HG02938 (cell line): ENCODE results near the gene IGF2BP2.
A peak's percentile ranks its signal among the peaks of the same experiment; 100 is the strongest.
"Not testable (repeated sequence)": the region's sequence is repeated elsewhere in the genome, so short reads cannot be mapped to it uniquely, and the experiment has no call there.

ENCODE experiments used
- ATAC-seq: cut with Tn5 transposase; IDR thresholded peaks from one replicate; pipeline ENCODE4 v1.9.1; 2021; ENCODE audit warnings: mild to moderate bottlenecking, moderate library complexity; ENCODE audit not compliant: unreplicated experiment

The IGF2BP2 gene

DNA sequence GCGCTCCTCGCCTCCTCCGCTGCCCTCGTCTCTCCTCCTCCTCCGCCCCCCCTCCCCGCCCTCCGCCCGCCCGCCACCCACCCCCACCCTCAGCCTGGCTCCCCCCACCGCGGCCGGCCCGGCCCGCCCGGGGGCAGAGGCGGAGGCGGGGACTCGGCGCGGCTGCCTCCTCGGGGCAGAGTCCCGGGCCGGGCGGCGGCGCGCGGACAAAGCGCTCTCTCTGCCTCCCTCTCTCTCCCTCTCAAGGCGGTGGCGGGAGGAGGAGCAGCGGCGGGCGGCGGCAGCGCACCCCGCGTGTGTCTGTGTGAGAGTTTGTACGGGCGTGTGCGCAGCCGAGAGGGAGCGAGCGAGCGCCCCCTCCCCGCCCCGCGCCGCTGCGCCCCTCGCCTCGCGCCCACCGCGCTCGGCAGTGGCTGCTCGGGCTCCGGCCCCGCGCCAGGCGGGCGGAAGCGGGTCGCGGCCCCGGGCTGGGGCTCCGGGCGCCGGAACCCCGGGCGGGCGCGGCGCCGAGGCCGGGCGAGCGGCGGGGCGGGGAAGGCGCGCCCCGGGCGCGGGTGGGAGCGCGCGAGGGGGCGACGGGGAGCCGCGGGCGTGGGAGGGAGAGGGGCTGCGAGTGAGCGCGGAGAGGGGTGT lies at the start of gene IGF2BP2:
IGF2BP2 (minus strand) TSS at position 37 of the 633 bp plus-strand sequence. CDS start 82 bp downstream, outside the sequence.
- ATAC-seq, result peak; percentile 60

DNA sequence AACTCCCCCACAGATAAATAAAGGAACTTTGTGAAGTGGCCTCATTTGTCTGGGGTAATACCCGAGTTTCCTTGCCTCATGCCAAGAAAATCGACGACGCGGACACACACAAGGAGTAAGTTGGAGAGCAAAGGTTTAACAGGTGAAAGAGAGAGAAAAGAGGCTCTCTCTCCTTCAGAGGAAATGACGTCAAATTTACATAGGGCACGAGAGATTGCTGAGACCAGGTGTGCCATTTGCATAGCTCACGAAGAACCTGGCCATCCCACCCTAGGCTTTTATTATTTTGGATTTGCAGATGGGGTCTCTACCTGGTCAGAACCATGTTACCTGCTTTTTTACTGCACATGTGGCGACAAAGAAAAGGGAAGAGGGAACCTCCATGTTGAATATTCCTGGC lies 49.3 kb upstream of the IGF2BP2 start:
- ATAC-seq, result no peak

DNA sequence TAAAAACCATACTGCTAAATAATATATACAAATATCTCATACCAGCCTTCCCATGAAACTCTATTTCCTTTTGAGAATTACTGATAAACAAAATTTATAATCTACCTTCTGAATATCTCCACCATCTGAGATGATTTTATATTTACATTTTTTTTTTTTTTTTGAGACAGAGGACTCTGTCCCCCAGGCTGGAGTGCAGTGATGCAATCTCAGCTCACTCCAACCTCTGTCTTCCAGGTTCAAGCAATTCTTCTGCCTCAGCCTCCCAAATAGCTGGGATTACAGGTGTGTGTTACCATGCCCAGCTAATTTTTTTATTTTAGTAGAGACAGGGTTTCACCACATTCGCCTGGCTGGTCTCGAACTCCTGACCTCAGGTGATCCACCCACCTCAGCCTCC lies 42.8 kb upstream of the IGF2BP2 start:
- no peak for ATAC-seq

DNA sequence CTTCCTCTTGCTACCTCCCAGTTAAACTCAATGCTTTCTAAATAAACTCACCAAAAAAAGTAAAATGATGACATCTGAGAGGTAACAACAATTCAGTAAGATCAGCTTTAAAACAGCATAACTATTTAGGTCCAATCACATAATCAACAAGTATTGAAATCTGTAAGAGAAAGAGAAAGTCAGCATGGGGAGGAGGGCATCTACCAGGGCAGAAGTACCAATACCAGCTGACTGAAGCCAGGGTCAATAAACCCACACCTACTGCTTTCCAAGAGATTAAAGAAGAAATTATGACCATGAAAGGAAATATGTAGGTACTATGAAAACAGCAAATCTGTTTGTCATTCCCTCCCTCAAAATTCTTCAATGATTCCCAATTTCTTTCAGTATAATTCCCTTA lies 42.2 kb upstream of the IGF2BP2 start:
- no peak for ATAC-seq

DNA sequence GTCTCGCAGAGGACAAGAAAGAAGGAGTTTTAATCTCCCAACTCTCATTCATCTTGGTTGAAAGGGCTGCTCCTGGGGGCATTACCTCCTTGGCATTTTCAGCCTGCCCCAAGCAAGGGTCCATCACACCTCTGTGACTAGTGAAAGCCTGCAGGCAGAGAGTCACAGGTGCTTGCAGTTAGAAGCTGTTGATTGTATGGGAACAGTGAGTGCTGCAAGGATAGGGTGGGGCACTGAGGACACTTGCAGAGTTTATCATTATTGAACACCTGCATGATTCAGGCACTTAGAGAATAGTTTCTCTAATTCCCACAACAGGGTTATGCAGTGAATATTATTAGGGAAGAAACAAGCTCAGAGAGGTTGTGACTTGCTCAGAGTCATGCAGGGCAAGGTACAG lies 41.7 kb upstream of the IGF2BP2 start:
- no peak for ATAC-seq

DNA sequence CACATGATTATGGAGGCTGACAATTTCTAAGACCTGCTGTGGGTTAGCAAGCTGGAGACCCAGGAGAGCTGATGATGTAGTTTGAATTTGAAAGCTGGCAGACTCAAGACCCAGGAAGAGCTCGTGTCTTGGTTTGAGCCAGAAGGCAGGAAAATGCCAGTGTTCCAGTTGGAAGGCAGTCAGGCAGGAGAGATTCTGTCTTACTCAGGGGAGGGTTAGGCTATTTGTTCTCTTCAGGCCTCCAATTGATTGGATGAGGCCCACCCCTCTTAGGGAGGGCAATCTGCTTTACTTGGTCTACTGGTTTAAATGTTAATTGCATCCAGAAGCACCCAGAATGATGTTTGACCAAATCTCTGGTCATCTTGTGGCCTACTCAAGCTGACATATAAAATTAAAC lies 40.4 kb upstream of the IGF2BP2 start:
- ATAC-seq, result no peak

DNA sequence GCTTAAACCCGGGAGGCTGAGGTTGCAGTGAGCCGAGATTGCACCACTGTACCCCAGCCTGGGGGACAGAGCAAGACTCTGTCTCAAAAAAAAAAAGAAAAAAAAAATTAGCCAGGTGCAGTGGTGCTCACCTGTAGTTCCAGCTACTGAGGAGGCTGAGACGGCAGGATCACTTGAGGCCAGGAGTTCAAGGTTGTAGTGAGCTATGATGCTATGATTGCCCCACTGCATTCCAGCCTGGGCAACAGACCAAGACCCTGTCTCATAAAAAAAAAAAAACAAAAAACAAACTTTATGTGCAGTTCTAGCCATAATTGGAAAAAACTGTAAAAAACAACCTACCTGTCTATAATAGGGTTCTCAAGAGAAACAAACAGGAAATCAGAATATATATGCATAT lies 39.9 kb upstream of the IGF2BP2 start:
- ATAC-seq, result no peak

DNA sequence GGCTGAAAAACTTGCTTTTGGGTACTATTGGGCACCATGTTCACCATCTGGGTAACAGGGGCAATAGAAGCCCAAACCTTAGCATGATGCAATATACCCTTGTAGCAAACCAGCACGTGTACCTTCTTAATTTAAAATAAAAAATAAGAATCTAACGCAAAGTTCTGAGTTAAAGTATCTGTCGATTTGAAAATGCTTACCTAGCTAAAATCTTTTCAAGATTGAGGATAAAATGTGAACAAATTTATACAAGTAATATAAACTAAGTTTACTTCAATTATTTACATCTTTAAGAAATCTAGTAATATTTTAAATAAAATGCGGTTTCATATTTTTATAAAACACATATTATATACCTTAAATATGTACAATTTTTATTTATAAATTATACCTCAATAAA lies 38.1 kb upstream of the IGF2BP2 start:
- ATAC-seq, result no peak

DNA sequence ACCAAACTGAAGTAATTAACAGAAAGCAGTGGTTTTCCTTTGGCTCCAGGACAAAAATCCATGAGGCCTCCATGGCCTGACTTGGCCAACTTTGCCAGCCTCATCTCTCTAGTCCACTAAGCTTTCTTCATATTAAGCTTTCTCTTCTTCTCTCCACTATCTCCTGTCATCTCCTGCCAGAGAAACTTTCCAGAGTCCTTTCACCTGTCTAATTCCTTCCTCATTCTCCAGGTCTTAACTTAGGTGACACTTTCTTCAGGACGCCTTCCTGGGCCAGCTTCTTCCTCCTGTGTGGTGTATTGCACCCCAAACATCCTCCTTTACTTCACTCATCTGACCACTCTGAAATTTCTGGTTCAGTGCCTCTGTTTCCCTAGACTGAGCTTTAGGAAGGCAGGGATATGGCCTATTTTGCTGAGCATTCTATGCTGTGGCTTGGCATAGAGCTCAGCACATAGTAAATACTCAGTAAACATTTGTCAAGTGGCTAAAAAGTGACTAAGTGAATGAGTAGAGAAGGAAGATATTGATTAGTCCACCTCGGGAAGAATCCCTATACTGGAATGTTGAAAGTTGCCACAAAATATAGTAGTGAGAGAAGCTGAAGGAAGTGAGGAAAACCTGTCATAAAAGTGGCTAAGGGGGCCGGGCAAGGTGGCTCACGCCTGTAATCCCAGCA lies 34.6 kb upstream of the IGF2BP2 start:
- no peak for ATAC-seq

DNA sequence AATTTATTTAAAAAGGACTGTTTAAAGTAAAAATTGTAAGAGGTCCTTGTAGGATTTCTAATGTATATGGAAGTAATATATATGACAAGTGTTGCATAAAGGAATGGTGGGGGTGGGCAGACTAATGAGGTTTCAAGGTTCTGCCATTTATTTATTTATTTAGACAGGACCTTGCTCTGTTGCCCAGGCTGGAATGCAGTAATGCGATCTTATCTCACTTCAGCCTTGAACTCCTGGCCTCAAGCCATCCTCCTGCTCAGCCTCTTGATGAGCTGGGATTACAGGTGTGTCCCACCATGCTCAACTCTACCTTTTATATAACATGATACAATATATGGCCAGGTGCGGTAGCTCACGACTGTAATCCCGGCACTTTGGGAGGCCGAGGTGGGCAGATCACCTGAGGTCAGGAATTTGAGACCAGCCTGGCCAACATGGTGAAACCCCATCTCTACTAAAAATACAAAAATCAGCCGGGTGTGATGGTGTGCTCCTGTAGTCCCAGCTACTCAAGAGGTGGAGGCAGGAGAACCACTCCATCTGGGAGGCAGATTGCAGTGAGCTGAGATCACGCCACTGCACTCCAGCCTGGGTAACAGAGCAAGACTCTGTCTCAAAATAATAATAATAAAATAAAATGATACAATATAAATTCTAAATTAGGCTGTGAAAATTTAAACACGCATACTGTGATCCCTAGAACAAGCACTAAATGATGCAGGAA lies 33.8 kb upstream of the IGF2BP2 start:
- no peak for ATAC-seq

DNA sequence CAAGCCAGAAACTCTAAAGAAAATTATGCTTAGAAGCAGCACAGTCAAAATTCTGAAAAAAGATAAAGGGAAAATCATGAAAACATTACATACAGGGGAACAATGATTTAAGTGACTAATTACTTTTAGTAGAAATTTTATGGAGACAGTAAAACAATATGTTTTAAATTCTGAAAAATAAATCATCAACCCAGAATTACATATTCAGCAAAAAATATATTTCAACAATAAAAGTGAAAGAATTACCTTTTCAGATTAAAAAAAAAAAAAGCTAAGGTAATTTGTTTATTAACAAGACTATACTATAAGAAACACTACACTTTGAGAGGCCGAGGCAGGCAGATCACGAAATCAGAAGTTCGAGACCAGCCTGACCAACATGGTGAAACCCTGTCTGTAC lies 32.4 kb upstream of the IGF2BP2 start:
- no peak for ATAC-seq

DNA sequence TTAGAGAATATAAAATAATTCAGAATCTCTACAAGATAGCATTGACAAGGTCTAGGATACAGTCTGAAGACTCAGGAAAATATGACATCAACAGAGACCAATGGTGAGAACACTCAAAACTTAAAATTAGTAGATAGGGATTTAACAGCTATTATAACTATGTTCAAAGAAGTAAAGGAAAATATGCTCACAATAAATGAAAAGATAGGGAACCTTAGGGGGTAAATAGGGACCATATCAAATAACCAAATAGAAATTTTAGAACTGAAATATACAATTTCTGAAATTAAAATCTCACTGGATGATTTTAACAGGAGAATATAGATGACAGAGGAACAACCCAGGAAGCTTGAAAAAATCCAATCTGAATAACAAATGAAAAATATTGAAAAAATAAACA lies 31.8 kb upstream of the IGF2BP2 start:
- no peak for ATAC-seq

DNA sequence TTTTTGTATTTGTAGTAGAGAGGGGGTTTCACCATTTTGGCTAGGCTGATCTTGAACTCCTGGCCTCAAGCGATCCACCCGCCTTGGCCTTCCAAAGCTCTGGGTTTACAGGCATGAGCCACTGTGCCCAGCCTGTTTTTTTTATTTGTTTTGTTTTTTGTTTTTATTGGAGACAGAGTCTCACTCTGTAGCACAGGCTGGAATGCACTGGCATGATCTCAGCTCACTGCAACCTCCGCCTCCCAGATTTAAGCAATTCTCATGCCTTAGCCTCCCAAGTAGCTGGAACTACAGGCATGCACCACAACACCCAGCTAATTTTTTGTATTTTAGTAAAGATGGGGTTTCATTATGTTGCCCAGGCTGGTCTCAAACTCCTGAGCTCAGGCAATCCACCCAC lies 28.9 kb upstream of the IGF2BP2 start:
- ATAC-seq, result not testable (repeated sequence)

DNA sequence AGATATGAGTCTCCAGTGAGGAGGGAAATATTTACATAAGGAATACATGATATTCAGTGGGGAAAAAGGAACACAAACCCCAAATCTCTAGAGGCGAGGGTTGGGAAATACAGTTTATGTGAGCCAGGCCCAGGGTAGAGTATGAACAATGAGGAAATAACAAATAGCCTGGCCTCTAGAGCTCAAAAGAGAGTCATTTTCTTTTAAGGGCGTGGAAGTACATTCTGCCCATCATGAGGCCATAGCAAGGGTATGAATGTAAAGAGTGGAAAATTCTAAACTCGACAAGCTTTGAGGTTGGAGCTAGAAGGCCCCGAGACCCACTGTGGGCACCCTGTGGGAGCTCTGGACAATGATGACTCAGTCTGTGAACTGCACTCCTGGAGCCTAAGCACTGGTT lies 27.8 kb upstream of the IGF2BP2 start:
- no peak for ATAC-seq

DNA sequence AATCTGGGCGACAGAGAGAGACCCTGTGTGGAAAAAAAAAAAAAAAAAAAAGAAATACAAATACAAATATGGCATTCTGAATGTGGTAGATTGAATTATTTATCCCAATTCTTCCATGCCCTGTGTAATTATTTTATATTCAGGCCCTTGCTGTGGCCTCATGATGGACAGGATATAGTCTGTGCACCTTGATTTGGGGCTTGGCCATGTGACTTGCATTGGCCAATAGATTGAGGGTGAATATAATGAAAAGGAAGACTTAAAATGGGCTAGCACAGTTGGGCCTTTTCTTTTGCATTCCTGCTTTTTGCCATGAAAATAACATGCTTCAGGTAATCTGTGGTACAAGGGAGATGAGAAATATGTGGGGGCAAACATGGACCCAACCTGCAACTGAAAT lies 27.1 kb upstream of the IGF2BP2 start:
- ATAC-seq, result no peak

DNA sequence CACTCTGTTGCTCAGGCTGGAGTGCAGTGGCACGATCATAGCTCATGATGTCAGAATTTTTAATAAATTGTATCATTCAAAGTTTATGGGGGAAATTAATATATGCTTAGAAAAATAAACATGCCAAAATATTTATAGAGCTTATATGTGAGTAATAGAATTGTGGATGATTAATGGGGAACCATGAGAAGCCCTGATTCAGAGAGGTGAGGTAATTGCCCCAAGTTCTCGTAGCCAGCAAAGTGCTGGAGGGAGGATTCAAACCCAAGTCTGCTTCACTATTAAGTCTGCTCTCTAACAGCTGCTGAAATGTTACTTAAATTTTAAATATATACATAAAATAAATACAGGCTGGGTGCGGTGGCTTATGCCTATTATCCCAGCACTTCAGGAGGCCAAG lies 26.2 kb upstream of the IGF2BP2 start:
- no peak for ATAC-seq

DNA sequence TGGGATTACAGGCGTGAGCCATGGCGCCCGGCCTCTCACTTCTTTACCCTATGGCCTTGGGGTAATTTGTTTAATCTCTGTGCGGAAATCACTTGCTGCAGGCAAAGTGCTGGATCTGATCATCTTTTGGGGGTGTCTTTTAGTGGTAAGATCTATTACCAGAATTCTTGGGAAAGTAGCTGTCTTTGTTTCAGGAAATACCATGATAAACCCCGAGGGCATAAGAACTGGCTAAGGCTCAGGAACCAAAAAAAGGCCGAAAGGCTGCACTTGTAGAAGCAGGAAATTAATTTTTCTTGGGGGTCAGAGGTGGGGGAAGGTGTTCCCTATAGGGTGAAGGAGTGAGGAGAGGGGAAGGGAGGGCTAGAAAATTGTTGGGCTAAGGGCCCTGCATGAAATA lies 22.7 kb upstream of the IGF2BP2 start:
- ATAC-seq, result no peak

DNA sequence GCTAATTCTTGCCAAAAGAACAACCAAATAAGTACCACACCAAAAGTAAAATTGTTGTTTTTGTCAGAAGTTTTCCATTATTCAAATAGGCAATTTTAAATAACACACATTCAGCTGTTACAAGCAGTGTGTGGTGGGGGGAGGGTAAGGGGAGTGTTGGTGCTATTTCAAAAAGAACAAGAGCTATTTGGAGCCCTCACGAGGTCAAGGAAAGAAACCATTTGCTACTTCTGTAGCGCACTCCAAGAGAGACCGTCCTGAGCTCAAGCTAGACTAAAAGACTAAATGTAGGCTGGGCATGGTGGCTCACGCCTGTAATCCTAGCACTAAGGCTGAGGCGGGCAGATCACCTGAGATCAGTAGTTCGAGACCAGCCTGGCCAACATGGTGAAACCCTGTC lies 21.2 kb upstream of the IGF2BP2 start:
- ATAC-seq, result no peak

DNA sequence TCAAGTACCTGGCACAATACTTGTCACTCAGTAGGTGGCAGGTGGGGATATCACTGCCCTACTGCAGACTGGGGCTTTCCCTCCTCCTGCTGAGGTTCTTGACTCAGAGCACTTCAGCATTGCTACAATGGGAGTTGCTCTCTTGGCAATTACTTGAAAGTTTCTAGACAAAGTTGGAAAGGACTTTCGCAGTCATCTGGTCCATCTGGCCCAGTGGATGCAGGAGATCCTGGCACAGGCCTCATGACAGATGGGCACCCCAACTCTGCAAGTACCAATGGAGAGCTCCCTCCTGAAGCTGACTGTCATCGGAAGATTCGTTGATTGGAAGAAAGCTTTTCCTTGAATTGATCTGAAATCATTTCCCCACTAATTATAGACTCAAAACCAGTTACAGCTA lies 19.2 kb upstream of the IGF2BP2 start:
- ATAC-seq, result no peak

DNA sequence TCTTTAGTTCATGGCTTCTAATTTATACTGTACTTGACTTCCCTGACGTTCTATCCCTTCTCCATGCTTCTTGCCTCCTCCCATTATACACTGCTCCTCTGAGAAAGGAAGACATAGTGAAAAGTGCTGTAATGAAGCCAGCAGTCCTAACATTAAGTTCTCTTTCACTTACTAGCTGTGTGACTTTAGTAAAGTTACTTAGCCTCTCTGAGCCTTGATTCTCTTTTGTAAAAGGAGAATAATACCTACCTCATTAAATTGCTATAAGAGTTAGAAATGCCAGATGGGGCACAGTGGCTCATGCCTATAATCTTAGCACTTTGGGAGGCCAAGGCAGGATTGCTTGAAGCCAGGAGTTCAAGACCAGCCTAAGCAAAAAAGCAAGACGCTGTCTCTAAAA lies 18.8 kb upstream of the IGF2BP2 start:
- ATAC-seq, result no peak

DNA sequence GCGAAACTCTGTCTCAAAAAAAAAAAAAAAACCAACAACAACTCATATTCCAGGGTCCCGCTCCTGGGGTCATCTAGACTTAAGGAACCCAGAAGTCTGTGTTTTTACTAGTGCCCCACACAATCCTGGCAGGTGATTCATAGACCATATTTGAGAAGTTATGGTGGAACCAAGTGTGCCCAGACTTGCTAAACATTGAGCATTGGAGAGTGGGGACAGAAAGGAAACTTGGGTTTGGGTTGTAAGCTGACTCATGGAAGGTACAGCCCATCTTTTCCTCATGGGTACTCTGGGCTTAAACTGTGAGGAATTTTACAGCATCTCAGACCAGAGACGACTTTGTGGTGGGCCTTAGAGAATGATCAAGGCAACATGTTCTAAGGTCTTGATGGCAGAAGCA lies 18.3 kb upstream of the IGF2BP2 start:
- ATAC-seq, result no peak

DNA sequence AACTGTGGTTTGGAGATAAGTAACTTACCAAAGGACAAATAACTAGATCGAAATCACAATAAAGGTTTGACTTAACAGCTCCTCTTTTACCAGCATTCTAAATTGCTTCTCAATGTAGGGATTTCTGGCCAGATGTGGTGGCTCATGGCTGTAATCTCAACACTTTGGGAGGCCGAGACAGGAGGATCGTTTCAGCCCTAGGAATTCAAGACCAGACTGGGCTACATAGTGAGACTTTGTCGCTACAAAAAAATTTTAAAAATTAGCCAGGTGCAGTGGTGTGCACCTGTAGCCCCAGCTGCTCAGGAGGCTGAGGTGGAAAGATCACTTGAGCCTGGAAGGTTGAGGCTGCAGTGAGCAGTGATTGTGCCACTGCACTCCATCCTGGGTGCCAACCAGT lies 17.4 kb upstream of the IGF2BP2 start:
- no peak for ATAC-seq
